ENCODE results near the gene ARSK.
A peak's percentile ranks its signal among the peaks of the same experiment; 100 is the strongest.

GRCh38 chr5:95646569-95647431, 91.9 kb downstream of the ARSK start, which contains the start of gene RFESD:
- peak; percentile 18; the same call in 1 of the 2 replicates for TF ChIP-seq CTCF (IDR thresholded peaks at IDR 0.05; ENCODE audit: low read length)
- TF ChIP-seq EZH2 (IDR thresholded peaks at IDR 0.05; ENCODE audit: borderline replicate concordance, low read length), result no peak

All from OCI-LY1 (cell line).